ACHN (cell line): ENCODE data around the gene KLK14.
A peak's percentile ranks its signal among the peaks of the same experiment; 100 is the strongest.

Source experiments
- DNase-seq: peaks from one replicate; pipeline ENCODE4 v3.0.0-alpha.2; 2015
- in situ Hi-C: cut with HindIII; loops from 2 replicates; pipeline ENCODE4 v1.10.0; 2017; ENCODE audit warnings: low sequenced_read_pairs, low pct_ligation_motif_present, low pct_unique_long_range_greater_than_20kb

The KLK14 gene

DNA sequence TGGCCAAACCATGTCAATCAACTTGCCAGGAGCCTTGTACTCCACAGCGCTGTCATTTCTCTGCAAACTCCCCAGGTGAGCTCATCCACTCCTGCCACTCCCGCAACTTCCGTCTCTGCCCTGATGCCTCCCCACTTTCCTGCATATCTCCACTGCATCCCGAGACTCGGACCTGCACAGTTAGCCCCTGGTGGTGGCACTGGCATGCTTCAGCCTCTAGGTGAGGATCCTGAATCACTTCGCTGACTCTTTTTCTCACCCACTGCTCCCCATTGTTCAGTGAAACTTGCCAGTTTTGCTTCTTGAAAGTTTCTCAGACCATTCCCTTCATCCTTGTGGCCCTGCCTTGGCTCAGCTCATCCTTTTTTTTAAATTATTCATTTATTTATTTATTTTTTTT lies 28.9 kb upstream of the KLK14 start:
- in situ Hi-C loops = no loop called here
- DNase-seq = peak; percentile 22

DNA sequence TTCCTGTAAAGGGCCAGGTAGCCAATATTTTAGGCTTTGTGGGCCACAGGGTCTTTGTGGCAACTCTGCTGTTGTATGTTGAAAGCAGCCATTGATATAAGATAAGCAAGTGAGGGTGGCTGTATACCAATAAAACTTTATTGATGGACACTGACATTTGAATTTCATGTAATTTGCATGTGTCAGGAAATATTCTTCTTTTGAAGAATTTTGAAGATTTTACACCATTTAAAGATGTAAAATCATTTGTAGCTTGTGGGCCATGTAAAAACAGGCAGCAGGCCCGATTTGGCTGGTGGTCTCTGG lies 27.9 kb upstream of the KLK14 start:
- DNase-seq = no peak
- in situ Hi-C loops = no loop called here

DNA sequence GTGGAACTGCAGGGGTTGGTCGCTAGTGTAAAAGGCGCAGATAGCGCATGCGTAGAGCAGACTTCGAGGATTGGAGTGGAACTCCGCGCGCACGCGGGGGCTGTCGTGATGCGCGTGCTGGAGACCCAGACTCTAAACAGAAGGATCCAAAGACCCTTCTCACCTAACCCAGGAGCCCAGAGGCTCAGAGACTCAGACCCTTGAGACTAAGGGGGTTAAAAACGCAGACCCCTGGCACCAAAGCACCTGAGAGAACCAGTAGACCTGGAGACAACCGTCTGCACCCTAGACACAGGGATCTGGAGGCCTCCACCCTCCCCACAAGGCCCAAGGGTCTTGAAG lies 26.1 kb upstream of the KLK14 start:
- no peak for DNase-seq
- in situ Hi-C loops = no loop called here

DNA sequence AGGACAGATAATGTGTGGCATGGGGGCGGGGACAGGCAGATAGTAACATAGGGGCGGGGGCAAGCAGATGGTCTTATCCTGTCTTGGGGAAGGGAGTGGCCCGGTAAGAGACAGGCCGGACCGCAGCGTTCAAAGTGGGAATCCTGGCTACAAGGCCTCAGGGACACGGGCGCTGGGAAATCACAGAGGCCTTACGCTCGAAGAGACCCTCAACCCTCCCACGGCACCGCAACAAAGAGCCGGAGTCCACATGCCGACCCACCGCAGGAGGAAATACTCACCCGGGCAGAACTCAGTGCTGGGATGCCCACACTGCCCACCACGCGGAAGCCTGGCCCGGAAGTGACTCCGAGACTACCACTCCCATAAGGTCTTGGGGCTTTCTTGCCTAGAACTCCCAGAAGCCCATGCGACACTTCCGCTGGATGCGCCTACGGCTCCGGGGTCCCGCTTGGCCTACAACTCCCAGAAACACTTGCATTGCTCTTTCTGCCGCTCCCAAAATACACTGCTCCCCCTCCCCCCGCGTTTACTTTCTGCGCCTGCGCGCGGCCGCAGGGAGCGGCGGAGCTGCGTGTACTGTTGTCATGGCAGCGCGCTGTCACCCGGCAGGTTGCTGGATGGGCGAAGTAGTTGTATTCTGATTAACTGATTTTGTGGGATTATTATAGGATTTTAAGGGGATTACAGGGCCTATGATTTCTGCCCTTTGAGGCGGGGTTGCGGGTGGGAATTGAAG lies 25.5 kb upstream of the KLK14 start, which contains the start of gene CTU1:
TSS of gene CTU1 (minus strand) at position 344 of the 739 bp plus-strand sequence. CDS start 3,840 bp downstream, outside the sequence.
- in situ Hi-C loops = no loop called here
- DNase-seq = peak; percentile 98

DNA sequence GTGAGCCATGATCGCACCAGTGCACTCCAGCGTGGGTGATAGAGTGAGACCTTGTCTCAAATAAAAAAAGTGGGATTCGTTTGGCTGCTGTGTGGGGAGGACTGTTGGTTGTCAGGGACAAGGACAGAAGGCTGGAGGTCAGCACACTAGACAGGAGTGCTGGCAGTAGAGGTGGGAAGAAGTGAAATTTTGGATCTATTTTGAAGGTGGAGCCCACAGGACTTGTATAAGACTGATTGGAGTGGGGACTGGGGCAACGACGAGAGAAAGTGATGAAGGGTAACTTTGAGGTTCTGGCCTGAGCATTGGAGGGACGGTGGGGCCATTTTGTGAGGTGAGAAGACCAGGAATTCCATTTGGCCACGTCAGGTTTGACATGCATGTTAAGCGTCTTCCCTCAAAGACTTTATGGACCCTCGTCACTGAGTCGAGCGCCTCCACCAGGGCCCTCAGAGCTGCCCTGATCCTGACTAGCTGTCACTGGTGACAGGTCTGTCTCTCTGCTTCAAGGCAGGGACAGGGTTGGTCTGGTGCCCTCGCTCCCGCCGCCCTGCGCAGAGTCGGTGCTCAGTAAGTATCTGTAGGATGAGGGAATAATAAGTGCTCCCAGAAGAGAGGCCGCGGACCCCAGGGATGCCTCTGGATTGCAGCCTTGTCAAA lies 24.8 kb upstream of the KLK14 start:
- in situ Hi-C loops = no loop called here
- peak; percentile 32 for DNase-seq

DNA sequence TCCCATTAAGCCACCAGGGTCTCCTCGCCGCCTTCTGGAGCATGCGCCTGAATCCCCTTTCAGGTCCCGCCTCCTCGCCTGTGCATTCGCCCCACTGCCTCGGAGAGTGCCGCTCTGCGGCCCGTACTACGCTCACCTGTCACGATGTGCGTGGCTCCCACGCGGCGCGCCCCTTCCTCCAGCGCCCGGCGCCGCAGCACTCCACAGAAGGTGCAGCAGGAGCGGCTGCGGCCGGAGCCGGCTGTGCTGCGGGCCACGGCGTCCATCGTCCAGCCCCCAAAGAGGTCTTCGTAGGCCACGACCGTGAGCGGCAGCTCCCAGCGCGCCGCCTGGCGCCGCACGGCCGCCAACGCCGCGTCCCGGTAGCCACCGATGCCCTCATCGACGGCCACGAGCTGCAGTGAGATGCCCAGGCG lies 21.2 kb upstream of the KLK14 start:
- in situ Hi-C loops = no loop called here
- no peak for DNase-seq

DNA sequence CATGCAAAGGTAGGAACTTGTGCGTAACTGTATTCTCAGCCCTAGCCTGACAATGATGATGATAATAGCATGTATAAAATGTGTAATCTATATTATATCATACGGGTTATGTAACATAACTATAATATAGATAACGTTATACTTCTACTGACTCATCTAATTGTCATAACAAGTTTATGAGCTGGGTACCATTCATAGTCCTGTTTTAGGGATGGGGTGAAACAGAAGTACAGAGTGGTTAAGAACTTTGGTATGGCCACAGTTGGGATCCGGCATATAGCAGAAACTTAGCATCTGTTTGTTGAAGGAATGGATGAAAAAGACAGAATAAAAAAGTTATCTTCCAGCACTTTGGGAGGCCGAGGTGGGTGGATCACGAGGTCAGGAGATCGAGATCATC lies 20.3 kb upstream of the KLK14 start:
- in situ Hi-C loops = no loop called here
- DNase-seq = no peak

DNA sequence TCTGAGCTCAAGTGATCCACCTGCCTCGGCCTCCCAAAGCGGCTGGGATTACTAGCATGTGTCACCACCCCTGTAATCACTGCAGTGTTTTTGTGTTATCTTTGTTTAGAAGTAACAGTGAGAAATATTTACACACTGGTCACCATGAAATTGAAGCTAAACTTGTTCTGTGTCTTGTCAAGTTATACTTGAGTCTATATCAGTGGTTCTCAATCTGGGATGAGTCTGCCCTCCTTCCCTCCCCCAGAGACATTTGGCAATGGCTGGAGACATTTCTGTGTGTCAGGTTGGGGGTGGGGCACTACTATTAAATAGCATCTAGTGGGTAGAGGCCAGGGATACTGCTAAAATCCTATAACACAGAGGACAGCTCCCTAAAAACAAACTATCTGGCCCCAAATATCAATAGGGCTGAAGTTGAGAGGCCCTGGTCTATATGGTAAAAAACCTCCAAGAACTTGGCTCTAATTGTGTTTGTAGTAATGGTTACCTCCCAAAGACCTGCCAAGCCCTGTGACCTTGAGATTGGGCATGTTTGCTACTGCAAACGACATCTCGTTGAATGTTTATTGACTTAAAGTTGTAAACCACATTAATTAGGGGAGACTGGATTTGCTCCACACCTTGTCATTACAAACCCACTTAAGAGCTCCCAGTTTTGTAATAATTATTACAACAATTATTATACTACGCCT lies 18.6 kb upstream of the KLK14 start:
- DNase-seq = no peak
- in situ Hi-C loops = no loop called here

DNA sequence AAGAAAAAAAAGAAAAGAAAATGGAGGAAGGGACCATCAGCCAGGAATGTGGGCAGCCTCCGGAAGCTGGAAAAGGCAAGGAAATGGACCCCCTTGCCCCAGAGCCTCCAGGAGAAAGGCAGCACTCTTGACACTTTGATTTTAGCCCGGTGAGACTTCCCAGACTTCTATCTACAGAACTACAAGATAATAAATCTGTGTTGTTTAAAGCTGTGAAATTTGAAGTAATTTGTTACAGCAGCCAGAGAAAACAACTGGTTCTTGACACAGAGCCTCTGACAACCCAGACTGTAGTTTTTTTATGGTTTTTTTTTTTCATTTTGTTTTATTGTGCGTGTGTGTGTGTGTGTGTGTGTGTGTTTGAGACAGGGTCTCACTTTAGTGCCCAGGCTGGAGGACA lies 17.9 kb upstream of the KLK14 start:
- DNase-seq = no peak
- in situ Hi-C loops = no loop called here

DNA sequence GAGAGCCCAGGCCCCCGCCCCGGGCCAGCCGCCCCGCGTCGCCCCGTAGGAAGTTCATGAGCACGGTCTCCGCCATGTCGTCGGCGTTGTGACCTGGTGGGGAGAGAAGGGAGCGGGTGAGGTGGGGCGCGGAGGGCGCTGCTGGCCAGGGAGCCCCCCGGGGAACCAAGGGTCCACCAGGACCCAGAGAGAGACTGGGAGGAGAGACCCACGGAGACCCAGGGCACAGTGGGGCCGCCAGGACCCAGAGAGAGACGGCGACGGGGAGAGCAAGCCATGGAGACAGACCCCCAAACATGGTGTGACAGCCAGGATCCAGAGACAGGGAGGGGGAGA lies 16.3 kb upstream of the KLK14 start:
- in situ Hi-C loops = no loop called here
- DNase-seq = no peak

DNA sequence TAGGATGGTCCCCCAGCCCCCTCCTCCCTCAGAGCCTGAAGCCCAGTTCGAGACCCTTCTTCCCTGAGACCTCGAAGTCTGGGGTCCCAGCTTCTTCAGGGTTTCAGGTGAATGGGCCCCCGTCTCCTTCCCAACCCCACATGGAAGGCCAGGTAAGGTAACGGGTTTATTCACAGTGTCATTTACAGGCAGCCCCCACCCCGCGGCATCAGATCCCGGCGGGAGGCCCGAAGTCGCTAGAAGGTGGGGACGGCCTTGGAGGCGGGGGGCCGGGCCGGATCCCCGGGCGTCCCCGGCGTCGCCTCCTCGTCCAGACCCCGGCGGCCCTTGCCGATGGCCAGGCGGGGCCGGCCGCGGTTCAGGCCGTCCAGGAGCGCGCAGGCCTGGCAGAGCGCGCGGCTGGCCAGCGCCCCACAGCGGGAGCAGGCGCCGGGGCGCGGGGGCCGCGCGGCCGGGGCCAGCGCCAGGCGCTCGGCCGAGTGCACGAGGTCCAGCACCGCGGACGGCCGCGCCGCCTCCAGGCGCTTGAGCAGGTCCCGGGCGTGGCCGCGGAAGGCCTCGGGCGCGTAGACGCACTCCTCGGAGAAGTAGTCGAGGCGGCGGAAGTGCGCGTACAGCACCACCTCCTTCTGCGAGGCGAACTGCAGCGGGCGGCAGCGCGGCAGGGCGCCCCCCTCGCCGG lies 15.8 kb upstream of the KLK14 start:
- DNase-seq = no peak
- in situ Hi-C loops = no loop called here

DNA sequence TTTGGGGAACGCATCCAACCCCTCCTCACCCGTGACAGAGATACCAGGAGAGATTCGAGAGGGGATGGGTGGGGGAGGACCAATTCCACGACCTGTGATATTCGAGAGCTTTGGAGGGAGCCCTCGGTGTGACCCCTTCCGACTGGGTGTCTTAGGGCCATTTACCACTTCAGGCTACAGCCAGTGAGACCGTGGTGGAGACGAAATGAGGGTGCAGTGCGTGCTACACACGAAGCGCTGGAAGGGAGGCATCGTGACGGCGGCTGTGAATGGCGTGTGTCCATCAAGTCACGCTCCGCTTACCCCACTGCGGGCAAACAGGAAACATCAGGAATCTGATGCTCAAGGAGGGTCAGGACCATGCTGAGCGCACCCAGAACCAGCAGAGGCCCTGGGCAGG lies 15.1 kb upstream of the KLK14 start:
- in situ Hi-C loops = no loop called here
- no peak for DNase-seq

DNA sequence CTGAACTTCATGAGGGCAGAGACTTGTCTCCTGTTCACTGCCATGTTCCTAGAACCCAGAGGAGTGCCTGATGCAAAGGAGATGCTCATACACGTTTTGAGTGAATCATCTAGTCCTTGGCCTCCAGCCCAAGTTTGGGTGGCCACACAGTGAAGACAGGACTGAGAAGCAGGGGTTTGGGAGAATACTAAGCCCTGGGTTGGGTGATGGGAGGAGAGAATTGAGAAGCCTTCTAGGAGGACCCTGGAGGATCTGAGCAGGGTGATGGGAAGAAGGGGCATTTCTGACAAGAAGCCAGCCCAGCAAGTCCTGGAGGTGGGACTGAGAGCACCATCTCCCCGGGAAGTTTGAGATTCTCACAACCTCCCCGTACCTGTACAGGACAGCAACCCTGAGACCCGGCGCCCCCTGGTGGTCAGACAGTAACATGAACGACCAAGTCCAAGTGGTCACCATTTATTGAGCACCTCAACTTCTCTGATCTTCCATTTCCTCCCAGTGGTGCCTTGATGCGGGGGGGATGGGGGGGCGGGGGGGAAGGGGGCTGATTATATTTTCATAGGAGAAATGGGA lies 14.6 kb upstream of the KLK14 start:
- in situ Hi-C loops = no loop called here
- DNase-seq = peak; percentile 37

DNA sequence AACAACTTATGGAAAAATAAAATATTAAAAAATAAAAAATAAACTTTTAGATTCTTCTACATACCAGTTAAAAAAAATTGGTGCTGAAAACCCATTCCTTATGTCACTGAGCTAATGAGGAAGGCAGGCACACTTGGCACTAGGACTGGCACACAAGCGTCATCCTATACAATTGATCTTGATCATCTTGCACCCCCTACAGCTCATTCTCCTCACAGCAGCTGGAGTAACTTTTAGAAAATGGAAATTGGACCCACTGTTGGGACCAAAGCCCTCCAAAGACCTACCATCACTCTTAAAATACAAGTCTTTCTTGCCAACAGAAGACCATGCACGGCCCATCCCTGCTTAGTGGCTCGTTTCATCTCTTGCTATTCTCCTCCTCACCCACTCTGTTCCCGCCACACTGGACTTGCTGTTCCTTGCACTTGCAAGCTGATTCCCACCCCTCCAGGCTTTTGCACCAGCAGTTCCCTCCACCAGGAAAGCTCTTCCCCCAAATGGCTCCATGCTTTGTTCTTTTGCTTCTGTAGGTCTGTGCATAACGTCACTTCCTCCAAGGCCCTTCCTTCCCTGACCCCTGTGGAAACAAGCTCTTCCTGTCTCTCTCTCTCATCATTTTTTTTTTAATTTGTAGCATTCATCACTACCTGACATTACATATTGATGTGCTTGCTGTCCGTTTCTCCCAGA lies 13.9 kb upstream of the KLK14 start:
- peak; percentile 10 for DNase-seq
- in situ Hi-C loops = no loop called here

DNA sequence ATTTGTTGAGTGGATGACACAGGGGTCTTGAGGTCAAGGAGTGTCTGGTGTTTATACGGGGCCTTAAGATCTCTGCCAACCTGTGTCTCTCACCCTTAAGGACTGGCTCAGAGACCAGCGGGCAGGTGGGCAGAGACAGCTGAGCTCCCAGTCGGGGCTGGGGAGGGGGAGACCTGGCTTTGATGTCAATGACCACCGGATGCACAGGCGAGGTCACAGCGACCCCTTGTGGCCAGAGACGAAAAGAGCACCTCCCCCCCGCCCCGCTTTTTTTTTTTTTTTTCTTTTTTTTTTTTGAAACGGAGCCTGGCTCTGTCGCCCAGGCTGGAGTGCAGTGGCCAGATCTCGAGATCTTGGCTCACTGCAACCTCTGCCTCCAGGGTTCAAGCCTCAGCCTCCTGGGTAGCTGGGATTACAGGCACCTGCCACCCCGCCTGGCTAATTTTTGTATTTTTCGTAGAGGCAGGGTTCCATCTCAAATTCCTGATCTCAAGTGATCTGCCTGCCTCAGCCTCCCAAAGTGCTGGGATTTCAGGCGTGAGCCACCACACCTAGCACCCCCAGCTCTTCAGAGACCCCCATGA lies 12.1 kb upstream of the KLK14 start:
- DNase-seq = peak; percentile 9

DNA sequence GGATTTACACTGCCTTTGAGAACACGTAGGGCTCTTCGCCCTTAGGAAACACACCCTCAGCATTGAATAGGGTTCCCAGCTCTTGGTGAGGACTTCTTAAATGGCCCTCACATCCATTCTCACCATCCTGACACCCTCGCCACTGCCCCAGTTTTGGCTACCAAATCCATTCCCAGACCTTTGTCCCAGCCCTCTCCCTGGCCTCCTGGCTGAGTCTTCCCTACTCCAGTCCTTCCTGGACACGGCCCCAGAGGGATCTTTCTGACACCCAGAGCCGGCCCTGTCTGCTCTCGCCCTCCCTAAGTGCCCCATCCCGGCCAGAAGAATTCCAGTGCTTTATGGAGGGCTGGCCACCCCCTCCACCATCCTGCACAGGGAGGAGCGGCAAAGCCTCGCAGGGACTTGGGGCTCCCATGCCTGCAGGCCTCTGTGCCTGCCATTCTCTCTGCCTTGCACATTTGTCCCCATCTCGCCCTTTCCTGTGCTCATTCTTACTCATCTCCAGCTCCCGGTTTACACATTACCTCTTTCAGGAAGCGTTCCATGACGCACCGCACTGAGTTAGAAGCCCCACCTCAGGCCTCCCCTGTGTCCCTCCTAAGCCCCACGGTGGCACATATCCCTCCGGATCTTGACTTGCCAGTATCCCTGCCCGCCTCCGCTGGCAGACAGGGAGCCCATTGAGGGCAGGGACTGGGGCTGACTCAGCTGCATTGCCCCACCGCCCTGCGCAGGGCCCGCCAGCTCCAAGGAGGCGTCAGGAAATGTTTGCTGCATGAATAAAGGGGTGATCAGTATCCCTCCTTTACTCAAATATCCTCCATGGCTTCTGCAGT lies 11.0 kb upstream of the KLK14 start:
- in situ Hi-C loops = no loop called here
- DNase-seq = peak; percentile 13

More for the DNA sequence above, 12.1 kb upstream of the KLK14 start:
- in situ Hi-C loops = no loop called here

DNA sequence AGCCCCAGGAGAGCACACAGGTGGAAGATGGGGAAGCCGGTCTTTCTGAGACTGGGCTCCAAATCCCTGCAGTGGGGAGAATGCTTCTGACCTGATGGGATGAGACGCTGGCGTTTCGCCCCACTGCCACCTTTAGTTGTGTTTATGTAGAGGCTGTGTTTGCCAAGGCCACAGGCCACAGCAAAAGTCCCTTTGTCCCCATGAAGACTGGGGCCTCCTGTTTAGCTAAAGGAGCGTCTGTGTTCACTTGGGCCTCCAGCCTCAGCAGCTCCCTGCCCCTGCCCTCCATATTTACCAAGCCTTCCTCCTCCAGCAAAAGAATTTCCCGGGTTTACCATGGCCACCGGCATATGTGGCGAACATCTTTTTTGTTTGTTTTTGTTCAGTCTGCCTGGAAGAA lies 10.4 kb upstream of the KLK14 start:
- no peak for DNase-seq
- in situ Hi-C loops = no loop called here
